Gastrocnemius medialis (tissue), 4 donors: ENCODE results near the gene MAML2. TPM values are rescaled to one million over a fixed set of nuclear protein-coding genes. Genes with fewer than 3 reads are reported as not detected.
A peak's percentile ranks its signal among the peaks of the same experiment; 100 is the strongest.

Experiments used
- ATAC-seq, 2 donors: fragments of 150-250 bp; one replicate each; pipeline ENCODE4 v1.9.1; 2016
- DNase-seq, 2 donors: peaks; one replicate each; pipeline ENCODE4 v3.0.0-alpha.2; 2019
- H3K27ac ChIP-seq, 4 donors: fragments of 200-600 bp; sonication (generic); 1 replicate in 1 of 4; 2 replicates in 3 of 4; pipeline ENCODE4 v1.5.1; 2016 to 2018; ENCODE audit warnings: mild to moderate bottlenecking in 2 of 4, moderate library complexity in 1 of 4
- H3K27me3 ChIP-seq, 3 donors: fragments of 200-600 bp; sonication (generic) in 2 of 3; 1 replicate in 1 of 3; 2 replicates in 2 of 3; pipeline versions ENCODE4 v1.5.1 to v1.6.0; 2016 to 2019; ENCODE audit warnings: mild to moderate bottlenecking in 1 of 3, moderate library complexity in 1 of 3
- H3K36me3 ChIP-seq, 2 donors: fragments of 200-600 bp; sonication (generic) in 1 of 2; one replicate each; pipeline ENCODE4 v1.5.1; 2017 to 2018
- H3K4me1 ChIP-seq, 2 donors: fragments of 200-600 bp; sonication (generic) in 1 of 2; one replicate each; pipeline ENCODE4 v1.5.1; 2016 to 2017; ENCODE audit warnings: mild to moderate bottlenecking in 2 of 2
- H3K4me3 ChIP-seq, 4 donors: fragments of 200-600 bp; sonication (generic) in 3 of 4; 1 replicate in 1 of 4; 2 replicates in 3 of 4; pipeline ENCODE4 v1.5.1; 2016 to 2019; ENCODE audit warnings: mild to moderate bottlenecking in 2 of 4
- H3K9me3 ChIP-seq, 3 donors: fragments of 200-600 bp; sonication (generic) in 2 of 3; 1 replicate in 1 of 3; 2 replicates in 2 of 3; pipeline ENCODE4 v1.5.1; 2016 to 2019
- CTCF ChIP-seq, 5 experiments: fragments of 450-650 bp in 3 of 5; fragments of 200-600 bp in 2 of 5; sonication (generic) in 2 of 5; IDR thresholded peaks in 4 of 5; conservative IDR thresholded peaks in 1 of 5; 1 replicate in 4 of 5; 2 replicates in 1 of 5; pipeline ENCODE4 v1.5.1; 2016 to 2019; ENCODE audit warnings: antibody characterized with exemption in 5 of 5, mild to moderate bottlenecking in 3 of 5, moderate library complexity in 3 of 5
- POLR2A ChIP-seq, 2 donors: fragments of 450-650 bp; IDR thresholded peaks; one replicate each; pipeline ENCODE4 v1.6.1; 2017; ENCODE audit warnings: antibody characterized with exemption in 2 of 2, mild to moderate bottlenecking in 2 of 2, moderate library complexity in 2 of 2
- in situ Hi-C, 4 donors: fragments of 200-750 bp; cut with MboI; loops; one replicate each; pipeline versions ENCODE4 v1.15.0 to v1.8.0; 2017; ENCODE audit warnings: low sequenced_read_pairs in 4 of 4
- intact Hi-C: fragments of 100-400 bp; cut with DNase I; formaldehyde crosslinking; loops from one replicate; pipeline ENCODE4 v1.15.1; 2023; ENCODE audit warnings: low total_unique reads
- total RNA-seq, 4 donors: library from RNA; depleted of rRNA; stranded (reverse); fragments of >200 nt; gene quantifications; one replicate each; pipeline versions ENCODE4 v1.1.0 to v1.2.3, GENCODE V29; 2016

The MAML2 gene
- total RNA-seq, 4 donors from 2014 or later, result 4.1 to 6.3 (median 4.8) TPM

GRCh38 chr11:96309643-96310017, 33.4 kb downstream of the MAML2 start:
- Histone ChIP-seq H3K36me3 (no peaks in the 10 kb centered on the region), H3K9me3 (no peaks in the 10 kb centered on the region), H3K27ac (no peak overlapping the region), H3K4me3 (no peak overlapping the region), H3K4me1 (peaks cover 30 to 37% of the 10 kb centered on the region in 2 donors), H3K27me3 (no peaks in the 10 kb centered on the region)
- intact Hi-C loops, result no loop called here
- DNase-seq (no peak), ATAC-seq (no peak)
- TF ChIP-seq CTCF (IDR thresholded peaks at IDR 0.05 in 4 of 5, conservative IDR thresholded peaks at IDR 0.05 in 1 of 5), result no peak
- no peak for TF ChIP-seq POLR2A (IDR thresholded peaks at IDR 0.05)
- in situ Hi-C loops, result no loop called here

- Histone ChIP-seq H3K36me3 (no peaks in the 10 kb centered on the region), H3K4me3 (no peak overlapping the region), H3K27ac (peak overlapping the region in 1 of 4 donors; percentile 14), H3K4me1 (peaks cover 29 to 32% of the 10 kb centered on the region in 2 donors), H3K27me3 (no peaks in the 10 kb centered on the region), H3K9me3 (no peaks in the 10 kb centered on the region)
- DNase-seq (no peak), ATAC-seq (no peak)
- TF ChIP-seq CTCF (IDR thresholded peaks at IDR 0.05 in 4 of 5, conservative IDR thresholded peaks at IDR 0.05 in 1 of 5), result no peak
- TF ChIP-seq POLR2A (IDR thresholded peaks at IDR 0.05), result no peak
- intact Hi-C loops, result no loop called here
- in situ Hi-C loops, result no loop called here
Measured at GRCh38 chr11:96309016-96309642, 33.9 kb downstream of the MAML2 start.

- Histone ChIP-seq H3K27ac (peak overlapping the region; percentile 48 to 70 (median 54)), H3K4me3 (peak overlapping the region; percentile 5 to 47 (median 28)), H3K36me3 (no peaks in the 10 kb centered on the region), H3K4me1 (peaks cover 30 to 31% of the 10 kb centered on the region in 2 donors), H3K9me3 (no peaks in the 10 kb centered on the region), H3K27me3 (no peaks in the 10 kb centered on the region)
- ATAC-seq (no peak), DNase-seq (no peak)
- intact Hi-C loops, result no loop called here
- TF ChIP-seq CTCF (IDR thresholded peaks at IDR 0.05 in 4 of 5, conservative IDR thresholded peaks at IDR 0.05 in 1 of 5) (no peak), POLR2A (IDR thresholded peaks at IDR 0.05) (no peak)
- in situ Hi-C loops, result no loop called here
Measured at GRCh38 chr11:96307776-96308140, 35.2 kb downstream of the MAML2 start.

- Histone ChIP-seq H3K36me3 (no peaks in the 10 kb centered on the region), H3K9me3 (no peaks in the 10 kb centered on the region), H3K4me1 (peaks cover 31 to 34% of the 10 kb centered on the region in 2 donors), H3K27ac (peak overlapping the region; percentile 48 to 70 (median 54)), H3K4me3 (peak overlapping the region; percentile 5 to 47 (median 28)), H3K27me3 (no peaks in the 10 kb centered on the region)
- in situ Hi-C loops, result no loop called here
- TF ChIP-seq CTCF (IDR thresholded peaks at IDR 0.05 in 4 of 5, conservative IDR thresholded peaks at IDR 0.05 in 1 of 5) (no peak), POLR2A (IDR thresholded peaks at IDR 0.05) (no peak)
- intact Hi-C loops, result no loop called here
- peak; percentile 84 to 86 for ATAC-seq
- peak; percentile 54 to 59 for DNase-seq
Measured at GRCh38 chr11:96306933-96307775, 35.8 kb downstream of the MAML2 start.
